Measurements from ENCODE around the gene OTUD1.

- TF ChIP-seq CTCF (IDR thresholded peaks at IDR 0.05; ENCODE audit: poor library complexity, severe bottlenecking): no peak
- no peak for TF ChIP-seq POLR2AphosphoS5 (IDR thresholded peaks at IDR 0.05)
- TF ChIP-seq TAF1 (IDR thresholded peaks at IDR 0.05; ENCODE audit: low read depth): no peak
- no peak for TF ChIP-seq REST (IDR thresholded peaks at IDR 0.05; ENCODE audit: borderline replicate concordance)
- no peak for TF ChIP-seq SMC3 (conservative IDR thresholded peaks at IDR 0.05; ENCODE audit: poor library complexity)
- no peak for TF ChIP-seq MXI1 (conservative IDR thresholded peaks at IDR 0.05; ENCODE audit: poor library complexity, severe bottlenecking)
- TF ChIP-seq RAD21 (conservative IDR thresholded peaks at IDR 0.05): no peak
- TF ChIP-seq EZH2 (IDR thresholded peaks at IDR 0.05; ENCODE audit: borderline replicate concordance, insufficient read depth, low read length, poor library complexity, severe bottlenecking): no peak
- no peak for TF ChIP-seq EP300 (conservative IDR thresholded peaks at IDR 0.05; ENCODE audit: poor library complexity, severe bottlenecking)
These were observed 820 bp upstream of the OTUD1 start for GRCh38 chr10:23437963-23438546.

Measured in neural cell (in vitro differentiated cells).